KMS-11 (cell line): ENCODE data around the gene CLASRP.

ENCODE experiments used
- H2AFZ ChIP-seq: fragments of 200-600 bp; sonication (generic); 2 replicates; pipeline ENCODE4 v1.6.1; 2016; ENCODE audit warnings: antibody characterized with exemption, mixed run types, low read depth
- H3K27ac ChIP-seq: fragments of 200-600 bp; sonication (generic); 2 replicates; pipeline ENCODE4 v1.6.1; 2016; ENCODE audit warnings: mild to moderate bottlenecking, mixed run types
- H3K27me3 ChIP-seq: fragments of 200-600 bp; sonication (generic); 2 replicates; pipeline ENCODE4 v1.6.1; 2017; ENCODE audit warnings: mild to moderate bottlenecking, low read depth, mixed run types, moderate library complexity; ENCODE audit not compliant: insufficient read depth
- H3K36me3 ChIP-seq: fragments of 200-600 bp; sonication (generic); 2 replicates; pipeline ENCODE4 v1.6.1; 2017; ENCODE audit warnings: mild to moderate bottlenecking, mixed run types; ENCODE audit not compliant: insufficient read depth
- H3K4me1 ChIP-seq: fragments of 200-600 bp; sonication (generic); 2 replicates; pipeline ENCODE4 v1.6.1; 2016; ENCODE audit warnings: mild to moderate bottlenecking, low read depth, mixed run types; ENCODE audit not compliant: poor library complexity, severe bottlenecking
- H3K4me2 ChIP-seq: fragments of 200-600 bp; sonication (generic); 2 replicates; pipeline ENCODE4 v1.7.0; 2016; ENCODE audit warnings: mild to moderate bottlenecking, mixed run types
- H3K4me3 ChIP-seq: fragments of 200-600 bp; sonication (generic); IDR thresholded peaks from 2 replicates; pipeline ENCODE4 v1.6.1; 2017; ENCODE audit warnings: low read depth, low read length, mixed read lengths; ENCODE audit not compliant: insufficient read depth
- H3K79me2 ChIP-seq: fragments of 200-600 bp; sonication (generic); 2 replicates; pipeline ENCODE4 v1.6.1; 2016; ENCODE audit warnings: low read depth, mixed run types; ENCODE audit not compliant: insufficient read depth
- H3K9ac ChIP-seq: fragments of 200-600 bp; sonication (generic); 2 replicates; pipeline ENCODE4 v1.6.1; 2016; ENCODE audit warnings: mild to moderate bottlenecking, mixed run types
- H4K20me1 ChIP-seq: fragments of 200-600 bp; sonication (generic); 2 replicates; pipeline ENCODE4 v1.6.1; 2016; ENCODE audit warnings: mild to moderate bottlenecking, mixed run types; ENCODE audit not compliant: insufficient read depth
- CTCF ChIP-seq: fragments of 200-600 bp; sonication (generic); conservative IDR thresholded peaks from 2 replicates; pipeline ENCODE4 v1.6.1; 2017; ENCODE audit warnings: low read depth, mild to moderate bottlenecking, antibody characterized with exemption, low read length, moderate library complexity, mixed read lengths

The CLASRP gene

GRCh38 chr19:45045671-45046353 is 7.0 kb downstream of the CLASRP start:
- H3K79me2 ChIP-seq: peaks cover 91% of the 10 kb centered on the region
- H3K4me1 ChIP-seq: peaks cover 58% of the 10 kb centered on the region
- no peaks in the 10 kb centered on the region for H3K27me3 ChIP-seq
- no peaks in the 10 kb centered on the region for H4K20me1 ChIP-seq
- H3K27ac ChIP-seq: no peak overlapping the region
- no peak overlapping the region for H3K4me2 ChIP-seq
- H3K4me3 ChIP-seq: no peak overlapping the region
- no peak for TF ChIP-seq CTCF
- H3K36me3 ChIP-seq: peaks cover 10% of the 10 kb centered on the region; the same call in 1 of the 2 replicates
- H3K9ac ChIP-seq: no peak overlapping the region
- no peak overlapping the region for H2AFZ ChIP-seq

- TF ChIP-seq CTCF: no peak
- Histone ChIP-seq H3K4me3 (no peak overlapping the region), H3K36me3 (peaks cover 10% of the 10 kb centered on the region; the same call in 1 of the 2 replicates)
Measured at GRCh38 chr19:45046355-45046754, 7.5 kb downstream of the CLASRP start.

GRCh38 chr19:45047188-45047797 is 8.4 kb downstream of the CLASRP start:
- H3K27ac ChIP-seq: no peak overlapping the region
- H3K27me3 ChIP-seq: no peaks in the 10 kb centered on the region
- H3K79me2 ChIP-seq: peaks cover 80% of the 10 kb centered on the region
- peaks cover 10% of the 10 kb centered on the region; the same call in 1 of the 2 replicates for H3K36me3 ChIP-seq
- peak overlapping the region; percentile 2; the same call in 1 of the 2 replicates for H3K4me2 ChIP-seq
- H2AFZ ChIP-seq: no peak overlapping the region
- no peak overlapping the region for H3K9ac ChIP-seq
- TF ChIP-seq CTCF: no peak
- H4K20me1 ChIP-seq: no peaks in the 10 kb centered on the region
- H3K4me3 ChIP-seq: no peak overlapping the region
- H3K4me1 ChIP-seq: peaks cover 64% of the 10 kb centered on the region

More at GRCh38 chr19:45046355-45046754, 7.5 kb downstream of the CLASRP start:
- H3K27ac ChIP-seq: no peak overlapping the region
- H3K79me2 ChIP-seq: peaks cover 88% of the 10 kb centered on the region
- H3K27me3 ChIP-seq: no peaks in the 10 kb centered on the region
- H3K9ac ChIP-seq: no peak overlapping the region
- peaks cover 59% of the 10 kb centered on the region for H3K4me1 ChIP-seq
- no peaks in the 10 kb centered on the region for H4K20me1 ChIP-seq
- H2AFZ ChIP-seq: no peak overlapping the region
- H3K4me2 ChIP-seq: no peak overlapping the region

- H3K4me2 ChIP-seq: peak overlapping the region; percentile 37; the same call in 1 of the 2 replicates
- H3K27ac ChIP-seq: peak overlapping the region; percentile 53; the same call in 1 of the 2 replicates
Measured at GRCh38 chr19:45049073-45049736, 10.4 kb downstream of the CLASRP start.

More at GRCh38 chr19:45049073-45049736, 10.4 kb downstream of the CLASRP start:
- H3K9ac ChIP-seq: no peak overlapping the region; the same call in 1 of the 2 replicates
- 0 out of 2 replicates have a peak, but pooled peaks cover 4% of the 10 kb centered on the region for H3K36me3 ChIP-seq
- no peak for TF ChIP-seq CTCF
- no peaks in the 10 kb centered on the region for H4K20me1 ChIP-seq
- H3K27me3 ChIP-seq: no peaks in the 10 kb centered on the region
- peaks cover 68% of the 10 kb centered on the region for H3K79me2 ChIP-seq
- H3K4me1 ChIP-seq: peaks cover 79% of the 10 kb centered on the region
- no peak overlapping the region for H3K4me3 ChIP-seq
- no peak overlapping the region for H2AFZ ChIP-seq
